Measurements from ENCODE around the gene SRGAP2C.
A peak's percentile ranks its signal among the peaks of the same experiment; 100 is the strongest.
"Not testable (repeated sequence)": the region's sequence is repeated elsewhere in the genome, so short reads cannot be mapped to it uniquely, and the experiment has no call there.

The SRGAP2C gene

DNA sequence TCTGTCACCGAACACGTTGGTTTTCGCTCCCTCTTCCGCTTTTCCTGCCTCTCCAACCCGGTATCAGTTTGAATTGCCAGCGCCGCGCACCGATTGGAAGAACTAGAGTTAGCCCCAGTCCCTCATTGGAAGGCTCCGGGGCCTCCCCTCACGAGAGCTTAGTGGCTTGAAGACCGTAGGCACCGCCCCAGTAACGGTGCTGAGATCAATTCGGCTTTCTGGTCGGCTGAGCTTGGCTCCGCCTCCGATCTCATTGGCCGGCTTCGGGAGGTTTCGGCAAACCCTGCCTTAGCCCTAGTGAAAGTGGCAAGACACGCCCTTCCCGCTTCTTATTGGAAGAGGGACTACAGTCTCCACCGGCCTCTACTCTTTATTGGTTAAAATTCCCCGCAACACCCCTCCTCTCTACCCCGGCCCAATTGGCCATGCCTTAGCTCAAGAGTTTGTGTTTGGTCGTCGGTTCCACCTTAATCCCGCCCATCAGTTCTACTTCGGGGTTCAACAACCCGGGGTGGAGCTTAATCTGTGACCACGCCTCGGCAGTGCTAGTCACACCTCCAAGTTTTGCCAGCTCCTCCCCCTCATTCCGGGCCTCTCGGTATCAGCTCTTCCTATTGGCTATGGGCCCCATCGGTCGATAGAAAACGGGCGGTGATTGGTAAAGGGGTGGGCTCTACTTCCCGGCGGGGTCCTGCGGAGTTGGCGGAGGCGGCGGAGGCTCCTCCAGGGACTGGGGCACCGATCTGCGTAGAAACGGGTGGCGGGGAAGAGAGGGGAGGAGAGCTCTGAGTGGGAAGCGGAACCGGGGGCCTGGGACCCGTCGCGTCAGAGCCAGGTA is at the start of gene SRGAP2C, which contains the start of gene FAM72B:
Gene SRGAP2C (plus strand): TSS at position 686 of the 838 bp plus-strand sequence. CDS start 2,472 bp downstream, outside the sequence.
Gene FAM72B (minus strand): TSS at position 51 of the 838 bp plus-strand sequence. CDS start 851 bp downstream, outside the sequence.
- DNase-seq, result peak; percentile 82

DNA sequence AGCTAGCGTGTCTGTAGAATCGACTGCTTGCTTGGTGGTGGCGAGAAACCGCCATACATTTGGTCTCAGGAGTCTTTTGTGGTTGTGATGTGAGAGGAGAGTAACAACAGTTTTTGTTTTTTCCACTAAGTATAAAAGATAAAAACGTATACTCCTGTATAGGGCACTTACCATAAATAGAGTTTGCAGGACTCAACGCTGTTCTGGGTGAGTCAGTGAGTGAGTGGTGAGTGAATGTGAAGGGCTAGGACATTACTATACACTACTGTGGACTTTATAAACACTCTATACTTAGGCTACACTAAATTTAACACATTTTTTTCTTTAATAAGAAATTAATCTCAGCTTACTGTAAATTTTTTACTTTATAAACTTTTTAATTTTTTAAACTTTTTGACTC is 44.4 kb upstream of the SRGAP2C start:
- DNase-seq, result not testable (repeated sequence)

DNA sequence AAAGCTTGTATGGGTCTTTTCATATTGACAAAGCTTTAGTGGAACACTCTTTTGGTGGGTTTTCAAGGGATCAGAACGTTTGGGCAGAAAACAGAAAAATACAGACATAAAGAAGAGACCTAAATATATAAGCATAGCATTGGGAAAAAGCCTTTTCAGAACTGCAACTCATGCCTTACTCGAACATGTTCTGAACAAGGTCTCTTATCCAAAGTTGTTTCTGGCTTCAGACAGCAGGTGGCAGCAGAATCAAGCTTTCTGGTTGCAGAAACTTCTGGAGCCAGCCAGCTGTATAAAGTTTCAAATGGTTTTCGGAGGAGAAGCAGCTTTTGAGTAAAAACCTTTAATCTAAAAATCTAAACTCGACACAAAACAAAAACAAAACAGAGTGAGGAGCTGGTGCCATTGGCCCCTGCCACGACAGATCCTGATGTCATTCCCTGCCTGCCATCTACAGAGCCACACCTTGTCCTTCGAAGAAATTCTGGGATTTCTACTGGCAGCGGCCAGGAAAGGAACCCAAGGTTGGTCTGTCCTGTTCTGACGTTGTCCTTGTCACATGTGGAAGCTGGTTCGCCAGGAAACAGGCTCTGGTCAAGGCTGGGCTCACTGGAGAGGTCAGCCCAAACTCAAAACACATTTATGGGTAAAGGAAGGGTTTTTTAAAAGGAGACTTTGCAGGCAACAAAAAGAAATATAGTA is 36.1 kb upstream of the SRGAP2C start:
- DNase-seq, result not testable (repeated sequence)

DNA sequence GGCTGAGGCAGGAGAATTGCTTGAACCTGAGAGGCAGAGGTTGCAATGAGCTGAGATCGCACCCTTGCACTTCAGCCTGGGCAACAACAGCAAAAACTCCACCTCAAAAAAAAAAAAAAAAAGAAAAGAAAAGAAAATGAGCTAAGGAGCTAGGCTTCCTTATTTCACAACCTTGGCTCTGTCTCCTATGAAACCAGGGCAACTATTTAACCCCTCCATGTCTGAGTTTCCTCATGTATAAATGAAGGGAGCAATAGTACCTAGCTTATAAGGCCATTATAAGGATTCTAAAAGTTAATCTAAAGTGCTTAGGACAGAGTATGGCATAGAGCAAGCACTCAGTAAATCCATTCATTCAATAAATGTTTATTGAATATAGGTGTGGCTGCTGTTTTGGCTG is 33.5 kb upstream of the SRGAP2C start:
- DNase-seq, result not testable (repeated sequence)

DNA sequence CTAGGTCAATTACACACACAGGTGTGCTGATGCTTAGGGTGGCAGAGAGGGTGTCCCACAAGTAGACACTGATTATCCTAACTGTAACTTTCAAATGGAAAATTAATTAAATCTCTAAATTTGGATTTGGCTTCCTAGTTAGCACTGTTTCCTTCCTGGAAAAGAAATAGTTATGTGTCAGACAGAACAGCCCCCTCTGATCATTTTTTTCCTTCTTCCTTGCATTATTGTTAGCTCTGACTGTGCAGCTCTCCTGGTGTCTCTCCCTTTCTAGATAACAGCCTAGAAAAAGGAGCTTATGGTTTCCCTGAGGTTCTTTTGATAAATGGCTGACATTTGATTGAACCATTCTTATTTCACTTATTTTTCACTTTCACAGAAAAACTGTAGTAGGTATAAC is 32.0 kb upstream of the SRGAP2C start:
- DNase-seq, result not testable (repeated sequence)

DNA sequence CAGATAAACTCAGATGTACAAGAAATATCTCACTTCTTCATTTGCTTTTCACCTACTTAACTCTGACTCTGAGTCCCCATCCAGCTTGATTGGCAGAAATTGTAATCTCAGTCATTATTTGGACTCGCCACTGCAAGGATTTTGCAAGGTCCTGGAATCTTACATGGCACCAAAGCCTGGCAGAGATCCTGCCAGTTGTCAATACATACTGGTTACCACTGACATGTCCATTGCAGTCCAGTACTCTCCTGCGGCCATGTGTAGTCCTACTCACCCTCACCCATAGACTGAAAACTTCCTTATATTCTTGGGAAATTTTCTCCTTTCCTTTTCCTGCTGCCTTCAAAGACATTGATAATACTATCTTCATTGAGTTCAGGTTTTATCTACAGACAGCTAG is 30.0 kb upstream of the SRGAP2C start:
- DNase-seq, result not testable (repeated sequence)

DNA sequence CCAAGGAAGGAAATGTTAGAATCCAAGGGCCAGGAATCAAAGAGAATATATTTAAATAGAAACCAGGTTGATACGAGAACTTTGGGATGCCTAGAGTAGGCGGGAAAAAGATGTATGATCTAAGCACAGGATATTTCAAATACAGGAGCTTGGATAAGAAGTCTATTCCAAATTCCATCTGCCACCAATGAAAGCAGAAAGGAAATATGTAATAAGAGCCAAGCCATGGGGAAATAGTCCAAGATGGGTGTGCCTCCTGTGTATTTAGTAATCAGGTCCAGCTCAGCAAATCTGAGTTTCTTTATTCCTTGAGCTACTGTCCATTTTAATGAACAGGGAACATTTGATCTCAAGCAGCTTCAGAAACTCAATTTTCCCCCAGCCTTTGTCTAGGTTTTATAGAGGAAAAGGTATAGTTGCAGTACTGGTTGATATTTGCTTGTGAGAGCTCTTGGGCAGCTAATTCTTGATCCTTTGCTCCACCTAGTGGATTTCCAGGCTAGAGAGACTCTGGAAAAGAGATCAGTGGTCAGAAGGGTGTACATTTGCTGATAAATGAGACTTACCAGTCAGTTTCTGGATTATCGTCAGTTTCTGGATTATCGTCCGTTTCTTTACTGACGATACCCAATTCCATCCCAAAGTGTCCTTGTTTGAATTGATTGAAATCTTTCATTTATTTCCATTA is 29.0 kb upstream of the SRGAP2C start:
- DNase-seq, result not testable (repeated sequence)

DNA sequence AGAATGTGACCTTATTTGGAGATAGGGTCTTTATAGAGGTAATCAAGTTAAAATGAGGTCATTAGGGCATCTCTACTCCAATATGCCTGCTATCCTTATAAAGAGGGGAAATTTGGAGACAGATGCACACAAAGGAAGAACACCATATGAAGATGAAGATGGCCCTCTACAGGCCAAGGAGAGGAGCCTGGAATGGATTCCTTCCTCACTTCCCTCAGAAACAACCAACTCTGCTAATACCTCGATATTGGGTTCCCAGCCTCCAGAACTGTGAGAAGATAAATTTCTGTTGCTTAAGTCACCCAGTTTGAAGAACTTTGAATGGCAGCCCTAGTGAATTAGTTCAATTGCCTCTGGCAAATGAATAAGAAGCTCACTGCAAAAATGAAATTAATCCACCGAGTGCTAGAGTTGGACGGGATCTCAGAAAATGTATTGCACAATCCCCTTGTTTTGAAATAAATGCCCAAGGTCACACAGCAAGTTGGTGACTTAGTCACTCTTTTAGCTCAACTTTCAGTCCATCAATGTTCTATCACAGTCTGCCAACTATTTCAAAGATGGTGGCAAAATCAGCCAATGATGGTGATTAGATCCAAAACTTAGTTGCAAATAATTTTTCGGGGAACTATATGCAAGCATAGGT is 27.7 kb upstream of the SRGAP2C start:
- DNase-seq, result not testable (repeated sequence)

DNA sequence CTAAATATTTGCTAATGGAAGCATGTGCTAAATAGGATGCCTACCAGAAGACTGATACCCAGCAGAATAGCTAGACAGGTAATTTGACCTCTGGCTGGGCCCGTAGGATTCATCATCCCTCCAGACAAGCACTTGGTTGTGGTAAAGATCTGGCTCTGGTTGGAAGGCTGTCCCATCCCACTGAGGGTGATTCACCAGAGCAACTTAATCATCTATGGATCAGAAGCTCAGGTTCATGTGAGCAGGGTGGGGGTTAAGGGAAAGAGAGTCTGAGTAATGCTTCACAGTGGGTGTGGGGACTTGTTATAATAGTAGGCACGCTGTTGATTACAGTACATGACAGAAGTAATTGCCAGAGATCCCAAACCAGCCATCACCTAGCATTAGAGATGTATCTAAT is 27.2 kb upstream of the SRGAP2C start:
- DNase-seq, result not testable (repeated sequence)

DNA sequence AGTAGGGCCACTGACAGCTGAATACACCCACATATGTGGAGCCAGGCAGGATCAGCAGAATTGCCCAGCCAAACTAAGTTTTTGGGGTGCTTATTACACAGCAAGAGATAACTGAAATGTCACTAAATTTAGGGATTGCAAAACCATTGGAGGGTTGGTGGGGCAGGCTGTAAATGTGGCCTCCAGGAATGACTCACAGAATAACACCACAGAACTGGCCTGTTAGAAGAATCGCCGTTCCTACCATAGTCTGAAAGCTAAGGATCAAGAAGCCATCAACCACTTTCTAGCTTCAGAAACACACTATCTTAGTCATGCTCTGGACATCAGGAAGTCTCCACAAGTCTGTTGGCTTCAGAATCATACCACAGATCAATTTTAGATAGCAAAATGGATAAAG is 24.7 kb upstream of the SRGAP2C start:
- not testable (repeated sequence) for DNase-seq

DNA sequence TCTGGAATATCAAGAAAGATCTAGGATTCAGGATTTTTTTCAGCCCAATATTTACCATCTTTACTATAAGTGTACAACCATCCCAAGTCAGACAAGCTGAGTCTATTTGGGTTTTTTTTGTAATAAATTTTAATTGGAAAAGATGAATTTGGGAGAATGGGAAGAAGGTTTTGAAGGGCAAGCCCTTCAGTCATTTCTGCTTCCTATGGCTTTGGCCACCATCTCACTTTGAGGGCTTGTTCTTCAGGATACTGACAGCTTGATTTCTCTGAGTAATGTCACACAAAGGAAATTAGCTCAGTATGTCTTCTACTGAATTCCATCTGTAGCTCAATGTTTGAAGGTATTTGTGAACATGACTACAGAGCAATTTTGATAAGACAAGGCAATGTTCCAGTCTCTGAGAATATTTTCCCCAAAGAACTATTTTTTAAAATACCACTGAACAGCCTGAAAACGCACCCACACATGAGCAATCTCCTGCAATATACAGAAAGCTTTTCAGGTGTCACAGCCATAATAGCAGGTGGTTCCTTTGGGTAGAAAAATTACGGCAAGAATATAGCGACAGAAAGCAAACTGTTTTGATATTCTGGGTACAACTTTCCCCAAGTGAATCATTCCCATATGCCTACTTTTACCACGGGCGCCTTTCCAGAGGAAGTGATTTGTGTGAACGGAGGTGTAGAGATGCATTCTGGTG is 23.4 kb upstream of the SRGAP2C start:
- not testable (repeated sequence) for DNase-seq

DNA sequence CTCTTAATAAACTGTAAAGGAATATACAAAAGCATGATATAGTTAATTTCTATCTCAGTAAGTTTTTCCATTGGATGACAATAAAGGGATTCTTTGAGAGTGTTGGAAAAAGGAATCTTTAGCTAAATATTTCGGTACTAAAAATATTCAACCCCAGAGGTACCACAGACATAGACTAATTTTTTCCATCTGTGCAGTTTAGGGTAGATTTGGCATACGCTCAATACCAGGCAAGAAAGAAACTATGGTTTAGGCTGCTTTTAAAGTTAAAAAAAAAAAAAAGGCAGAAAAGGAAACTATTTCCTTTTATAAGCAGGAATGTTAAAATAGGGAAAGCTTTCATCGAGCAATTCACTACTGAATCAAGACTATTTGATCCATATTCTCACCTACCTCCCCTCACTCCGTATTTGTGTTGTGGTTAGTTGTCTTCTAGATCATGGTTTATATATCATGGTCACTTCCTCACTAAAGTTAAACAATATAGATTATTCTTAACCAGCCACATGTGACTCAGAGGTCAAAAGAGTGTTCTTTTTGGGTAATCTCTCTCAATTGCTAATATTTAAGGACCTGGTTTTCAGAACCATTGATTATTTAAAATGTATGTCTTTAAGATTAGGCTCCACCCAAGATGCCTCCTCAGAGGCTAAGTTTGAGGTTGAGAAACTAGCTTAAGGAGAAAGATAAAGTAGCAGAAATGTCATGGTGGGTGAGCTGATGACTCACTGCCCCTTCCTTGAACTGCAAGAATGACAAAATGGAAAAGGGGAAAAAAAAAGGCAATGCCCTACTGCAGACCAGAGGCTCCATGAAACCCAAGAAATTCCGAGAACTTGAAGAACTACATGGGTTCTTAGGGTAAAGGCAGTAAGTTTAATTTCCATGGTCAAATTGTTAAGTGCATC is 20.7 kb upstream of the SRGAP2C start:
- DNase-seq, result not testable (repeated sequence)

DNA sequence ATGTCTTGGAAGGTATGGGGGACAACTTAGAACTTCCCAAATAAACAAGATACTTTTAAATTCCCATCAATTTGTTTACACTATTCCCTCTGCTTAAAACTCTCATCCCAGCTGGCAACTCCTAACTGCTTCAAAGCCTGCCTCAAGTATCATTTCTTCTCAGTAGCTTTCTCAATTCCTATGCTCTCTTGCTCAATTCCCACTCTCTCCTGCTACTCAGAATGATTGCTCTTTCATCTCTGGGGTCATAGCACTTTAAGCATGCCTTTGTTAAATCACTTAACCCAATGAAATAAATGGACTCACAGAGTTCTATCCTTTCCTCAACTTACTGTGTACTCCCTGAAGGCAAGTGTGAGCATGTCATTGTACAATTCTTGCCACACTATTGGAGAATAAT is 19.5 kb upstream of the SRGAP2C start:
- DNase-seq, result not testable (repeated sequence)

DNA sequence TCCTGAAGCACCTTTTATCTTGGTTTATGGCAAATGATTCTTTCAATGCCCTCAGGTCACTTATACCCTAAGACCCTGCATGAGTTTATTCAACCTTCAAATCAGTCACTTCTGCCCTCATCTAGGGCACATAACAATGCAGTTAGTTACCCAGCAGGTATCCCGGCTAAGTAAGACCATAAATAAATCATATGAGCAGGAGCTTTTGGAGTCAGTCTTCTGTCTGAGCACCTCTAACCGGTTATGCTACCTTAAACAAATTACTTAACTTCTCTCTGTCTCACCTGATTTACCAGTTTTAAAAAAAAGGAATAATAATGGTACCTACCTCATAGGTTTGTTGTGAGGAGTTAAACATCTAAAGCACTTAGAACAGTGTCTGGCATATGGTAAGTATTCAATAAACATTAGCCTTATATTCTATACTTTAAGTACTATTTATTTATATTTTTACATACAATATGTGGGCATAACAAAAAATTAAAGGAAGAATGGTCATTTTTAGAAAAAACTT is 17.5 kb upstream of the SRGAP2C start:
- not testable (repeated sequence) for DNase-seq

DNA sequence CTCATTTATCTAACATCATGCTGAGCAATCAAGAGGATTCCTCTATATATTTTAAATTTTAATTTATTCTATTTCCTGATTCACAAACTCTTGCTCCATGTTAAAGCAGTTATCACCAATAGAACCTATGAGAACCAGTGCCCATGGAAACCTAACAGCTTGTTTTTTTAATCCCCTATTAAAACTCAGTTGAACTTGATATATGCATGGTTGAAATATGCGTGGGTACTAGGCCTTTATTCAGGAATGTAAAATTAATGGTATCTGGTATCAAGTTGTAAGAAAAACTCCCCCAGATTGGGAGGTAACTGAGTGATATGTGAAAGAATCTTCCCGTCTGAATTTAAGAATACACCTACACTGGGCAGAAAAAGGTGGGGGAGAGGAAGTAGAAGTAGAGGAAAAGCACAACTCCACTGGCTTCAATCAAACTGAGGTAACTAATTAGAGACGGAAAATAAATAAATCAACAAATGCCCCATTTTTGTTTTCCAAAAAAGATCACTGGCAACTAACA is 16.6 kb upstream of the SRGAP2C start:
- not testable (repeated sequence) for DNase-seq

DNA sequence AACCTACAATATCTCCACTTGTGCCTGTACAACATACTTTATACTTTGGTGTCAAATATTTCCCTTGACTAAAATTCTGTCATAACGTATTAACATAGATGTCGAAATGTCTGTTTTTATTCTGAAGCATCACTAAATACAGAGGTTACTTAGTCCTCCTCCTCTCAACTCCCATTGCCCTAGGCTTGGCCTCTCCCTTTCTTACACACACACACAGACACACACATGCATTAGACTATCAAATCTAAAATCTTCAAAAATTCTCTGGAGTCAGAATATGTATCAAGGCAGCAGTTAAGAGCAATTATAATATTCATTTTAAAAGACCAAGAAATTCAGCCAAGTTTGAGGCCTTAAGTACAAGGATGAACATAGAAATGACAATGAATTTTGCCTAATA is 8.1 kb upstream of the SRGAP2C start:
- not testable (repeated sequence) for DNase-seq

DNA sequence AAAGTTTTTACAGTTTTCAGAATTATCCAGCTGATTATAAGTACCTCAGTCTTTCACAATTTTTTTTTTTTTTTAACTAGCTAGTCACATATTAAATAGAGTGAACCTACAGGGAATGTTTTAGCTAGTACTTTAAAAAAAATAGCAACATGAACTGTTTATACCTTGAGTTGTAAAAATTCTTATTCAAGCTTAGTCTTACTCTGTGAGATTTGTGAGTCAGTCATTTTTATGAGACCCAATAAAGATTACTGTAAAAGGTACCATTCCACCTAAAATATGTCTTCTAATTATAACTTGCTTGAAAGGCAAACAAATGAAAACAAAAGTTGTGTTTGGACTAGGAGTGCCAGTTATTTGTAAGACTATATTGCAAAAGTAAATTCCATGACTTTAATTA is 6.6 kb upstream of the SRGAP2C start:
- not testable (repeated sequence) for DNase-seq

DNA sequence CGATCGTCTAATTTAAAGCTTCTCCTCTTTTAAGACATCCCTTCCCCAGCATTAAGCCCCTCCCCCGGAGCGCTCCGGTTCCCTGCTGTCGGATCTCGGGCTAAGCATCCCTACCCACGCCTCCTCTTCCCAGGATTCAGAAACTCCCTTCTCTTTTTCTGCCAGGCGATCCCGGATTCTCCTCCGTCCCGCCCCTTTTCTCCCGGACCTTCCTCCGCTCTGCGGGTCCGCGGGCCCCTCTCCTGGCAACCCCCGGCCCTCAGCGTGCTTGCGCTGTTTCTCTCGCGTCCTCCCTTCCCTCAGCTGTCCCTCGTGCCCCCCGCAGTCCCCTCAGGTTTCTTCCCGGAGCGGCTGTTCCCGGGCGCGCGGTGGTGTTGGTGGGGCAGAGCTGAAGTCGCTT is 908 bp upstream of the SRGAP2C start:
- DNase-seq, result not testable (repeated sequence)

DNA sequence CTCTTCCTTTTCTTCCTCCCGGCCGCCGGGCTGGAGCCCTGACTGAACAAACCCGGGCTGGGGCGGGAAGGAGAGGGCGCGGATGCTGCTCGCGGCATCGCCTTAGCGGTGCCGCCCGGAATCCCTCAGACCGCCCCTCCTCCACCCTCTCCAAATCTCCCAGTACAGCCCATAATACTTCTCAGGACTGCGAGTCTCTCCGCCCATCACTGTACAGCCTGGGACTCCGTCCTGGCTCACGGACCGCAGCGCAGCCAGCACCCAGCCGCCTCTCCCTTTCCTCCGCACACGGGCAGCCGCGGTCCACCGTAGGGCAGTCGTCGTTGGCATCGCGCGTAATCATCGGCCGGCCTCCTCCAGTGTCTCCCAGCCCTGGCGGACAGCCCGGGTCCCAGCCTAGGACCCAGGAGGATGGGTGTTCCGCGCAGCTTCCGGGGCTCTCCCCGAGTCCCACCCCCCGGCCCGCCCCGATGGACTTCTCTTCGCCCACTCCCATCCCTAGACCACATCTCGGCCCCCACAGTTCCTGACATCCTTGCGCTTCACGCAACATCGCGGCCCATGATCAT is 449 bp downstream of the SRGAP2C start:
- not testable (repeated sequence) for DNase-seq

DNA sequence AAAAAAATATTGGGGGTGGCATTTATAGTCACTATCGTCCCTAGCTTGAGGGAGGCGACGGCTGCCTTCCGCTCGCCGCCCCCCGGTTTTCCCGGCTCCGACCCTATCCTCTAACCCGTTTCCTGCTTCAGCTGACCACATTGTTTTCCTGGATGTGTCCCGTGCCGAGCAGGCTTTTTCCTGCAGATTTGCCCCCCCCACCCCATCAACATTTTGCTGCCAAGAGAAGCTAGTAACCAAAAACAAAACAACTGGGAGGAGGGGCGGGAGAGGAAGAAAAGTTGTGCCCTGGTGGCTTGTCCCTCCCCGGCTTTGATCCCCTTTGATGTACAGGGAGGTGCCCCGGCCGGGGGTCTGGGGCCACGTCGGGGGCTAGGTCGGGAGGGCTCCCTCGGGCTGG is 1.4 kb downstream of the SRGAP2C start:
- DNase-seq, result not testable (repeated sequence)
